IMR-90 (cell line): ENCODE measurements around the gene SBK2. TPM values are rescaled to one million over a fixed set of nuclear protein-coding genes. Genes with fewer than 3 reads are reported as not detected.

ENCODE experiments used
- ATAC-seq: fragments of 200-7000 bp; cut with Tn5 transposase; 2 replicates; pipeline ENCODE4 v1.9.1; 2020; ENCODE audit warnings: low read depth, mild to moderate bottlenecking, moderate library complexity
- BruUV-seq: library from RNA; stranded (reverse); fragments of 400-500 nt; replicated peaks from 2 replicates; lab custom pipeline; 2021; lab: Mats Ljungman, UMichigan
- CTCF ChIA-PET: fragments of 300-600 bp; formaldehyde crosslinking; extraction: SDS; loops from one replicate; lab custom pipeline; 2021; ENCODE audit warnings: antibody characterized with exemption; lab: Yijun Ruan, JAX
- POLR2A ChIA-PET: fragments of 300-600 bp; sonication (Branson Sonifier 250); formaldehyde crosslinking; loops from one replicate; lab custom pipeline; 2022; ENCODE audit warnings: antibody characterized with exemption; ENCODE audit not compliant: unreplicated experiment; lab: Charles Lee
- DNase-seq: peaks from one replicate; pipeline ENCODE4 v3.0.0; 2013
- H2AFZ ChIP-seq: replicated peaks from 2 replicates; pipeline ENCODE3; 2013; ENCODE audit warnings: low read length, mild to moderate bottlenecking; ENCODE audit not compliant: poor library complexity
- H2AK5ac ChIP-seq: 2 replicates; pipeline ENCODE4 v1.6.1; 2013; ENCODE audit warnings: low read depth, low read length, inconsistent platforms
- H2AK9ac ChIP-seq: replicated peaks from 2 replicates; pipeline ENCODE3; 2013; ENCODE audit warnings: mild to moderate bottlenecking, low read depth, low read length, moderate library complexity; ENCODE audit not compliant: poor library complexity
- H2BK120ac ChIP-seq: 2 replicates; pipeline ENCODE4 v1.6.1; 2013; ENCODE audit warnings: low read depth, low read length, inconsistent platforms
- H2BK15ac ChIP-seq: 3 replicates; pipeline ENCODE4 v1.6.1; 2013; ENCODE audit warnings: low read depth, low read length, inconsistent platforms
- H2BK20ac ChIP-seq: 2 replicates; pipeline ENCODE4 v1.6.1; 2013; ENCODE audit warnings: low read depth, mild to moderate bottlenecking, inconsistent platforms, low read length, moderate library complexity
- H2BK5ac ChIP-seq: 2 replicates; pipeline ENCODE4 v1.6.1; 2013; ENCODE audit warnings: mild to moderate bottlenecking, low read depth, low read length, inconsistent platforms; ENCODE audit not compliant: poor library complexity, severe bottlenecking
- H3K14ac ChIP-seq: replicated peaks from 2 replicates; pipeline ENCODE4 v1.6.1; 2013; ENCODE audit warnings: low read depth, low read length, inconsistent platforms
- H3K18ac ChIP-seq: 2 replicates; pipeline ENCODE4 v1.6.1; 2013; ENCODE audit warnings: low read depth, low read length, control low read depth
- H3K23ac ChIP-seq: 2 replicates; pipeline ENCODE4 v1.6.1; 2013; ENCODE audit warnings: low read depth, low read length, inconsistent platforms
- H3K27ac ChIP-seq: 2 replicates; pipeline ENCODE4 v1.5.1; 2013; ENCODE audit warnings: mild to moderate bottlenecking, control low read depth, low read length; ENCODE audit not compliant: insufficient read depth
- H3K27me3 ChIP-seq: 2 replicates; pipeline ENCODE4 v1.6.1; 2013; ENCODE audit warnings: low read length; ENCODE audit not compliant: control insufficient read depth, insufficient read depth
- H3K36me3 ChIP-seq: 2 replicates; pipeline ENCODE4 v1.6.1; 2013; ENCODE audit warnings: low read length, mixed read lengths; ENCODE audit not compliant: control insufficient read depth, insufficient read depth
- H3K4ac ChIP-seq: 2 replicates; pipeline ENCODE4 v1.6.1; 2013; ENCODE audit warnings: low read depth, low read length, inconsistent platforms
- H3K4me1 ChIP-seq: 2 replicates; pipeline ENCODE4 v1.6.1; 2013; ENCODE audit warnings: low read length, mixed read lengths; ENCODE audit not compliant: control insufficient read depth, insufficient read depth
- H3K4me2 ChIP-seq: 2 replicates; pipeline ENCODE4 v1.6.1; 2013; ENCODE audit warnings: low read depth, mild to moderate bottlenecking, control low read depth, low read length, moderate library complexity
- H3K4me3 ChIP-seq: 2 replicates; pipeline ENCODE4 v1.5.1; 2013; ENCODE audit warnings: low read depth, mild to moderate bottlenecking, control low read depth, low read length, moderate library complexity; ENCODE audit not compliant: insufficient read depth
- H3K56ac ChIP-seq: 2 replicates; pipeline ENCODE4 v1.6.1; 2013; ENCODE audit warnings: low read length, inconsistent platforms; ENCODE audit not compliant: insufficient read depth; ENCODE audit errors: extremely low read depth
- H3K79me1 ChIP-seq, 2 experiments: 2 replicates each; pipeline ENCODE4 v1.6.1; 2013; ENCODE audit warnings: low read length in 2 of 2, inconsistent platforms in 1 of 2, low read depth in 1 of 2
- H3K9ac ChIP-seq: 2 replicates; pipeline ENCODE4 v1.6.1; 2013; ENCODE audit warnings: low read depth, low read length, control low read depth
- H3K9me1 ChIP-seq: 2 replicates; pipeline ENCODE4 v1.6.1; 2013; ENCODE audit warnings: low read length, inconsistent platforms; ENCODE audit not compliant: insufficient read depth
- H3K9me3 ChIP-seq: 2 replicates; pipeline ENCODE4 v1.6.1; 2013; ENCODE audit warnings: low read length; ENCODE audit not compliant: control insufficient read depth, insufficient read depth
- H4K20me1 ChIP-seq: 2 replicates; pipeline ENCODE4 v1.6.1; 2013; ENCODE audit warnings: low read length, inconsistent platforms; ENCODE audit not compliant: insufficient read depth
- H4K5ac ChIP-seq: 2 replicates; pipeline ENCODE4 v1.6.1; 2013; ENCODE audit warnings: mild to moderate bottlenecking, low read depth, low read length, control low read depth
- H4K8ac ChIP-seq, 2 experiments: 2 replicates each; pipeline ENCODE4 v1.6.1; 2013; ENCODE audit warnings: low read depth in 2 of 2, low read length in 2 of 2, control low read depth in 1 of 2, inconsistent platforms in 1 of 2
- H4K91ac ChIP-seq: 2 replicates; pipeline ENCODE4 v1.6.1; 2013; ENCODE audit warnings: low read depth, low read length, inconsistent platforms; ENCODE audit not compliant: insufficient read depth
- BHLHE40 ChIP-seq: fragments of 150-350 bp; IDR thresholded peaks from 2 replicates; pipeline ENCODE4 v1.6.1; 2016; ENCODE audit warnings: mild to moderate bottlenecking, low read depth, low read length
- CEBPB ChIP-seq: IDR thresholded peaks from 2 replicates; pipeline ENCODE4 v1.6.1; 2012; ENCODE audit warnings: low read depth, low read length, improper control_type of control experiment
- CTCF ChIP-seq: conservative IDR thresholded peaks from 2 replicates; pipeline ENCODE4 v1.5.1; 2012; ENCODE audit warnings: mild to moderate bottlenecking, low read depth, low read length, improper control_type of control experiment
- MAFK ChIP-seq: IDR thresholded peaks from 2 replicates; pipeline ENCODE4 v1.6.1; 2012; ENCODE audit warnings: low read depth, low read length, improper control_type of control experiment
- MXI1 ChIP-seq: IDR thresholded peaks from 2 replicates; pipeline ENCODE4 v1.6.1; 2012; ENCODE audit warnings: low read depth, mild to moderate bottlenecking, low read length, moderate library complexity, borderline replicate concordance
- NFE2L2 ChIP-seq: fragments of 150-350 bp; IDR thresholded peaks from 2 replicates; pipeline ENCODE4 v1.6.1; 2016; ENCODE audit warnings: low read depth, mild to moderate bottlenecking, low read length
- POLR2A ChIP-seq: IDR thresholded peaks from 2 replicates; pipeline ENCODE4 v1.6.1; 2012; ENCODE audit warnings: mild to moderate bottlenecking, low read depth, low read length
- RAD21 ChIP-seq: IDR thresholded peaks from 2 replicates; pipeline ENCODE4 v1.6.1; 2012; ENCODE audit warnings: low read length, improper control_type of control experiment
- RCOR1 ChIP-seq: IDR thresholded peaks from 2 replicates; pipeline ENCODE4 v1.6.1; 2012; ENCODE audit warnings: mild to moderate bottlenecking, low read length, improper control_type of control experiment; ENCODE audit not compliant: insufficient replicate concordance
- RFX5 ChIP-seq: IDR thresholded peaks from 2 replicates; pipeline ENCODE4 v1.8.0; 2012; ENCODE audit warnings: low read depth, mild to moderate bottlenecking, low read length, moderate library complexity
- SMC3 ChIP-seq: fragments of 150-350 bp; IDR thresholded peaks from 2 replicates; pipeline ENCODE4 v1.6.1; 2016; ENCODE audit warnings: low read depth, mild to moderate bottlenecking, antibody characterized with exemption, low read length, moderate library complexity
- WGBS, 2 experiments: methylation state at CpG; one replicate each; pipeline versions ENCODE4 v1.1.5 to v1.1.7; 2013; ENCODE audit warnings: missing lambda C conversion rate in 2 of 2; ENCODE audit not compliant: insufficient read length in 1 of 2; ENCODE audit errors: extremely low coverage in 2 of 2; 5-methylcytosine and 5-hydroxymethylcytosine counted together
- dilution Hi-C: fragments of 300-500 bp; cut with HindIII; formaldehyde crosslinking; loops from one replicate; pipeline ENCODE4 v1.14.3; 2018; ENCODE audit warnings: low sequenced_read_pairs; ENCODE audit not compliant: unreplicated experiment
- in situ Hi-C: fragments of 300-500 bp; cut with MboI; formaldehyde crosslinking; loops from 3 replicates; pipeline ENCODE4 v1.14.3; 2019; ENCODE audit warnings: low sequenced_read_pairs, inconsistent platforms, mixed read lengths
- intact Hi-C: fragments of 100-400 bp; cut with micrococcal nuclease; formaldehyde crosslinking; loops from 2 replicates; pipeline ENCODE4 v1.10.0; 2022
- polyA plus RNA-seq, 3 experiments: library from polyadenylated mRNA; depleted of rRNA; stranded (reverse); fragments of >200 nt; gene quantifications; 2 replicates each; pipeline ENCODE4 v1.2.3, GENCODE V29; 2012; ENCODE audit warnings: low replicate concordance in 1 of 3
- total RNA-seq: library from RNA; depleted of rRNA; stranded (reverse); fragments of >200 nt; gene quantifications from 2 replicates; pipeline ENCODE4 v1.2.3, GENCODE V29; 2012
- TF ChIP-seq, protein P1 (sequence below): fragments of 150-350 bp; IDR thresholded peaks from 2 replicates; pipeline ENCODE4 v1.6.1; 2016; ENCODE audit warnings: low read depth, mild to moderate bottlenecking, low read length, moderate library complexity, borderline replicate concordance
- TF ChIP-seq, protein P2 (sequence below): fragments of 150-350 bp; IDR thresholded peaks from 2 replicates; pipeline ENCODE4 v1.6.1; 2017; ENCODE audit warnings: mild to moderate bottlenecking, antibody characterized with exemption, low read length, low read depth

Gene SBK2
- total and polyA plus RNA-seq, 2 of the 4 experiments (the other 2 are of a cell fraction): 0.48 TPM; not detected in 1

DNA sequence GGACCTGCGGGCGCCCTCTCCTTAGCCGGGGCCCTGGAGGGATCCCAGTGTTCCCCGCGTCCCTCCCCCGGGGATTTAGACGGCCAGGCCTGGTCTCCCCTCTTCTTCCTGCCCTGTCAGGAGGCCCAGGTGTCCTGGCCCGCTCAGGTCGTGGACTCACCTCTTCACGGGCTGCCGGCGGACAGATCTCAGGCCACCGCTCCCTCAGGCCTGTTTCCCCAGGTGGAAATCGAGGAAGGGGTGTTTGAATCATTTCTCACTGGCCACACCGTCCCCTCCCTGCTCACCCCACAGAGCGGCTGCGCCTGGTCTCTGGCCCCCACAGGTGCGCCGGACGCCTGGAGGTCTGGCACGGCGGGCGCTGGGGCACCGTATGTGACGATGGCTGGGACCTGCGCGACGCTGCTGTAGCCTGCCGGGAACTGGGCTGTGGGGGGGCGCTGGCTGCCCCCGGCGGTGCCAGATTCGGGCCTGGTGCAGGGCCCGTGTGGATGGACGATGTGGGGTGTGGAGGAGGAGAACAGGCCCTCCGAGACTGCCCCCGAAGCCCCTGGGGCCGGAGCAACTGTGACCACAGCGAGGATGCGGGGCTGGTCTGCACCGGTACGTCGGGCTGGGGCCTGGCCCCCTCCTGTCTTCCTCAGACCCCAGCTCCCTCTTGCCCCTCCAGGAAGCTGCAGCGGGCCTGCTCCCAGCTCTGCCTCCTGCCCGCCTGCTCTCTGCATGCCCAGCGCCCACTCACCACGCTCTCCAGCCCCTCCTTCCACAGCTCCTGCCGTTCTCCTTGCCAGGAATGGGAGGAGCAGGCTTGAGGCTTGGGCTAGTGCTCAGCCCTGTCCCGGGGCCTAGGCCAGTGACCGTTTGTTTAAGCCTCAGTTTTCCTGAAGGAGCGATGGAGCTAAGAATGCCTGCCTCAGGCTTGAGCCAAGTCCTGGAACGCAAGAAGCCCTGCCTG, 46.2 kb downstream of the SBK2 start:
- 0 out of 2 replicates have a peak, but pooled peaks cover 4% of the 10 kb centered on the region for H4K20me1 ChIP-seq
- H2BK120ac ChIP-seq: no peak overlapping the region
- no peak overlapping the region for H3K27ac ChIP-seq
- H3K9ac ChIP-seq: no peak overlapping the region
- H4K5ac ChIP-seq: no peak overlapping the region
- WGBS, 2 experiments: 81% methylated on average over 14 of the region's 52 CpGs; no CpG with 5 or more reads in 1 of the 2 experiments
- no peak overlapping the region for H3K56ac ChIP-seq
- no peak overlapping the region for H4K91ac ChIP-seq
- no peak overlapping the region for H3K4me2 ChIP-seq
- peak overlapping the region; percentile 61 for H2AK9ac ChIP-seq
- H3K9me3 ChIP-seq: no peaks in the 10 kb centered on the region
- in situ Hi-C loops: loop anchor here (25.0 kb wide), 1 partner anchor 1028 kb away; the partner anchor contains the start of genes CDC42EP5 and LENG9
- no peak for ATAC-seq
- no peak for DNase-seq
- H3K18ac ChIP-seq: no peak overlapping the region
- no peaks in the 10 kb centered on the region for H3K36me3 ChIP-seq
- no peak overlapping the region for H3K4me3 ChIP-seq
- H3K23ac ChIP-seq: no peak overlapping the region
- dilution Hi-C loops: no loop called here
- H3K27me3 ChIP-seq: no peaks in the 10 kb centered on the region
- H3K4ac ChIP-seq: peak overlapping the region; percentile 35; the same call in 1 of the 2 replicates
- ChIA-PET POLR2A (no interaction called here), CTCF (interaction anchor here (0.5 to 1.0 kb wide), 2 partner anchors 13 to 121 kb away, joined by 3 read pairs; no protein-coding TSS in a partner anchor)
- H4K8ac ChIP-seq: no peak overlapping the region
- H3K79me1 ChIP-seq: peaks cover 5 to 31% of the 10 kb centered on the region in 2 experiments
- H2BK20ac ChIP-seq: no peak overlapping the region
- no peak overlapping the region; the same call in 2 of the 3 replicates for H2BK15ac ChIP-seq
- peak overlapping the region; percentile 27; the same call in 1 of the 2 replicates for H2AK5ac ChIP-seq
- peaks cover 7% of the 10 kb centered on the region for H3K9me1 ChIP-seq
- no TSS peak for BruUV-seq
- peak overlapping the region; percentile 72 for H2AFZ ChIP-seq
- peaks cover 45% of the 10 kb centered on the region for H3K4me1 ChIP-seq
- intact Hi-C loops: no loop called here
- no peak overlapping the region for H2BK5ac ChIP-seq
- no peak overlapping the region for H3K14ac ChIP-seq
- TF ChIP-seq, protein P1, sequence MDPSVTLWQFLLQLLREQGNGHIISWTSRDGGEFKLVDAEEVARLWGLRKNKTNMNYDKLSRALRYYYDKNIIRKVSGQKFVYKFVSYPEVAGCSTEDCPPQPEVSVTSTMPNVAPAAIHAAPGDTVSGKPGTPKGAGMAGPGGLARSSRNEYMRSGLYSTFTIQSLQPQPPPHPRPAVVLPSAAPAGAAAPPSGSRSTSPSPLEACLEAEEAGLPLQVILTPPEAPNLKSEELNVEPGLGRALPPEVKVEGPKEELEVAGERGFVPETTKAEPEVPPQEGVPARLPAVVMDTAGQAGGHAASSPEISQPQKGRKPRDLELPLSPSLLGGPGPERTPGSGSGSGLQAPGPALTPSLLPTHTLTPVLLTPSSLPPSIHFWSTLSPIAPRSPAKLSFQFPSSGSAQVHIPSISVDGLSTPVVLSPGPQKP: no peak
- TF ChIP-seq, protein P2, sequence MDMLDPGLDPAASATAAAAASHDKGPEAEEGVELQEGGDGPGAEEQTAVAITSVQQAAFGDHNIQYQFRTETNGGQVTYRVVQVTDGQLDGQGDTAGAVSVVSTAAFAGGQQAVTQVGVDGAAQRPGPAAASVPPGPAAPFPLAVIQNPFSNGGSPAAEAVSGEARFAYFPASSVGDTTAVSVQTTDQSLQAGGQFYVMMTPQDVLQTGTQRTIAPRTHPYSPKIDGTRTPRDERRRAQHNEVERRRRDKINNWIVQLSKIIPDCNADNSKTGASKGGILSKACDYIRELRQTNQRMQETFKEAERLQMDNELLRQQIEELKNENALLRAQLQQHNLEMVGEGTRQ: no peak
- TF ChIP-seq MXI1 (no peak), CEBPB (no peak), CTCF (no peak), RFX5 (no peak), MAFK (no peak), NFE2L2 (no peak), RAD21 (no peak), SMC3 (no peak), RCOR1 (no peak), BHLHE40 (no peak), POLR2A (no peak)
